ENCODE results near the gene CKS1B. TPM values are rescaled to one million over a fixed set of nuclear protein-coding genes. Genes with fewer than 3 reads are reported as not detected.

The CKS1B gene
- total RNA-seq, 1 donor = 23.2 TPM

- Histone ChIP-seq H3K4me3 (ENCODE audit: insufficient read depth, low read length) (no peak overlapping the region), H3K27ac (ENCODE audit: low read depth, low read length) (no peak overlapping the region), H3K27me3 (ENCODE audit: insufficient read depth, low read length) (no peaks in the 10 kb centered on the region), H2AFZ (ENCODE audit: low read length) (no peak overlapping the region), H4K20me1 (ENCODE audit: insufficient read depth, low read length) (no peaks in the 10 kb centered on the region), H3K4me1 (ENCODE audit: insufficient read depth, low read length) (no peaks in the 10 kb centered on the region), H3K79me2 (ENCODE audit: insufficient read depth, low read length) (no peaks in the 10 kb centered on the region), H3K4me2 (ENCODE audit: insufficient read depth, low read length) (no peak overlapping the region), H3K9me3 (ENCODE audit: low read depth, low read length) (no peaks in the 10 kb centered on the region), H3K36me3 (ENCODE audit: insufficient read depth, low read length) (no peaks in the 10 kb centered on the region)
- no peak for DNase-seq (ENCODE audit: insufficient read length, low spot score, missing footprints)
- TF ChIP-seq CTCF (IDR thresholded peaks at IDR 0.05; ENCODE audit: extremely low read depth, low read depth, low read length) = no peak
Measured at GRCh38 chr1:155026154-155026553, 51.7 kb downstream of the CKS1B start.

- H3K4me3 ChIP-seq (ENCODE audit: insufficient read depth, low read length) = no peak overlapping the region
- H2AFZ ChIP-seq (ENCODE audit: low read length) = no peak overlapping the region
- H3K79me2 ChIP-seq (ENCODE audit: insufficient read depth, low read length) = no peaks in the 10 kb centered on the region
- H3K36me3 ChIP-seq (ENCODE audit: insufficient read depth, low read length) = no peaks in the 10 kb centered on the region
- H3K27ac ChIP-seq (ENCODE audit: low read depth, low read length) = no peak overlapping the region
- H3K4me1 ChIP-seq (ENCODE audit: insufficient read depth, low read length) = no peaks in the 10 kb centered on the region
- no peaks in the 10 kb centered on the region for H3K27me3 ChIP-seq (ENCODE audit: insufficient read depth, low read length)
- no peaks in the 10 kb centered on the region for H4K20me1 ChIP-seq (ENCODE audit: insufficient read depth, low read length)
- DNase-seq (ENCODE audit: insufficient read length, low spot score, missing footprints) = no peak
- TF ChIP-seq CTCF (IDR thresholded peaks at IDR 0.05; ENCODE audit: extremely low read depth, low read depth, low read length) = no peak
- H3K9me3 ChIP-seq (ENCODE audit: low read depth, low read length) = no peaks in the 10 kb centered on the region
- no peak overlapping the region for H3K4me2 ChIP-seq (ENCODE audit: insufficient read depth, low read length)
Measured at GRCh38 chr1:155026588-155026987, 52.1 kb downstream of the CKS1B start.

Small RNA genes lying within 50 kb of the gene (small RNA-seq; reads per million reads assigned to genes)
- gene MIR4258 = not detected
- gene RF00017 = not detected

Other genes starting within 250 kb of the CKS1B start
- gene KCNN3, start 104.4 kb upstream of the CKS1B start, total RNA-seq = under 0.01 TPM in 2 replicates
- gene PMVK, start 38.0 kb upstream of the CKS1B start, total RNA-seq = 6.2 and 6.5 TPM in 2 replicates
- 90.1 and 92.8 TPM in 2 replicates for gene PBXIP1, start 18.6 kb upstream of the CKS1B start, total RNA-seq
- 12.1 and 18.5 TPM in 2 replicates for gene PYGO2, start 12.9 kb upstream of the CKS1B start, total RNA-seq
- 230 and 239 TPM in 2 replicates for gene SHC1, start 3.9 kb upstream of the CKS1B start, total RNA-seq
- gene FLAD1, start 8.7 kb downstream of the CKS1B start, total RNA-seq = 17.1 and 20.6 TPM in 2 replicates
- 0.88 TPM in 1 of 2 replicates, not detected in the other for gene LENEP, start 18.9 kb downstream of the CKS1B start, total RNA-seq
- gene ZBTB7B, start 28.1 kb downstream of the CKS1B start, total RNA-seq = 18.6 and 23.5 TPM in 2 replicates
- gene DCST2, start 59.1 kb downstream of the CKS1B start, total RNA-seq = not detected in 2 replicates
- not detected in 2 replicates for gene DCST1, start 59.1 kb downstream of the CKS1B start, total RNA-seq
- 89.0 and 101 TPM in 2 replicates for gene ADAM15, start 76.6 kb downstream of the CKS1B start, total RNA-seq
- 3.5 and 3.6 TPM in 2 replicates for gene EFNA4, start 89.1 kb downstream of the CKS1B start, total RNA-seq
- gene EFNA3, start 104.2 kb downstream of the CKS1B start, total RNA-seq = 1.4 and 2.1 TPM in 2 replicates
- gene EFNA1, start 153.2 kb downstream of the CKS1B start, total RNA-seq = 0.36 and 0.88 TPM in 2 replicates
- gene SLC50A1, start 161.2 kb downstream of the CKS1B start, total RNA-seq = 34.5 and 38.0 TPM in 2 replicates
- 15.9 and 34.4 TPM in 2 replicates for gene DPM3, start 165.8 kb downstream of the CKS1B start, total RNA-seq
- 112 and 117 TPM in 2 replicates for gene KRTCAP2, start 198.6 kb downstream of the CKS1B start, total RNA-seq
- gene TRIM46, start 199.2 kb downstream of the CKS1B start, total RNA-seq = 3.2 and 3.3 TPM in 2 replicates
- gene THBS3, start 233.2 kb downstream of the CKS1B start, total RNA-seq = 61.9 and 66.6 TPM in 2 replicates
- gene MTX1, start 234.0 kb downstream of the CKS1B start, total RNA-seq = 37.4 and 42.7 TPM in 2 replicates